Loucy (cell line): Measurements from ENCODE around the gene FIGN.

Experiments
- EZH2phosphoT487 ChIP-seq: fragments of 200-600 bp; IDR thresholded peaks from 2 replicates; pipeline ENCODE4 v1.6.1; 2018; ENCODE audit warnings: antibody characterized with exemption, mild to moderate bottlenecking, moderate library complexity, borderline replicate concordance
- TF ChIP-seq, protein P1 (sequence below): fragments of 200-600 bp; sonication (generic); conservative IDR thresholded peaks from 2 replicates; pipeline ENCODE4 v1.5.1; 2014; ENCODE audit warnings: mild to moderate bottlenecking, antibody characterized with exemption, low read length

- TF ChIP-seq, protein P1, sequence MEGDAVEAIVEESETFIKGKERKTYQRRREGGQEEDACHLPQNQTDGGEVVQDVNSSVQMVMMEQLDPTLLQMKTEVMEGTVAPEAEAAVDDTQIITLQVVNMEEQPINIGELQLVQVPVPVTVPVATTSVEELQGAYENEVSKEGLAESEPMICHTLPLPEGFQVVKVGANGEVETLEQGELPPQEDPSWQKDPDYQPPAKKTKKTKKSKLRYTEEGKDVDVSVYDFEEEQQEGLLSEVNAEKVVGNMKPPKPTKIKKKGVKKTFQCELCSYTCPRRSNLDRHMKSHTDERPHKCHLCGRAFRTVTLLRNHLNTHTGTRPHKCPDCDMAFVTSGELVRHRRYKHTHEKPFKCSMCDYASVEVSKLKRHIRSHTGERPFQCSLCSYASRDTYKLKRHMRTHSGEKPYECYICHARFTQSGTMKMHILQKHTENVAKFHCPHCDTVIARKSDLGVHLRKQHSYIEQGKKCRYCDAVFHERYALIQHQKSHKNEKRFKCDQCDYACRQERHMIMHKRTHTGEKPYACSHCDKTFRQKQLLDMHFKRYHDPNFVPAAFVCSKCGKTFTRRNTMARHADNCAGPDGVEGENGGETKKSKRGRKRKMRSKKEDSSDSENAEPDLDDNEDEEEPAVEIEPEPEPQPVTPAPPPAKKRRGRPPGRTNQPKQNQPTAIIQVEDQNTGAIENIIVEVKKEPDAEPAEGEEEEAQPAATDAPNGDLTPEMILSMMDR: no peak
- TF ChIP-seq EZH2phosphoT487: no peak
Measured at GRCh38 chr2:163682695-163683094, 53.1 kb downstream of the FIGN start.
